Thoracic aorta (tissue), 2 donors: ENCODE results near the gene SREBF1. TPM values are rescaled to one million over a fixed set of nuclear protein-coding genes. Genes with fewer than 3 reads are reported as not detected.
A peak's percentile ranks its signal among the peaks of the same experiment; 100 is the strongest.

Source experiments
- ATAC-seq: fragments of 150-250 bp; one replicate; pipeline ENCODE4 v1.8.0; 2017; ENCODE audit warnings: low read depth; ENCODE audit not compliant: insufficient number of reproducible peaks, low FRiP score
- DNase-seq: peaks from one replicate; pipeline ENCODE4 v3.0.0-alpha.2; 2020; ENCODE audit warnings: low spot score
- H3K27ac ChIP-seq, 2 donors: fragments of 200-600 bp; sonication (generic); 1 replicate in 1 of 2; 2 replicates in 1 of 2; pipeline ENCODE4 v1.5.1; 2016; ENCODE audit warnings: mild to moderate bottlenecking in 2 of 2, moderate library complexity in 2 of 2
- H3K27me3 ChIP-seq: fragments of 200-600 bp; sonication (generic); replicated peaks from 2 replicates; pipeline ENCODE4 v1.6.0; 2016; ENCODE audit warnings: mild to moderate bottlenecking; ENCODE audit not compliant: insufficient read depth
- H3K36me3 ChIP-seq: fragments of 200-600 bp; sonication (generic); one replicate; pipeline ENCODE4 v1.5.1; 2016
- H3K4me1 ChIP-seq, 2 donors: fragments of 200-600 bp; sonication (generic); 1 replicate in 1 of 2; 2 replicates in 1 of 2; pipeline versions ENCODE4 v1.5.1 to v1.6.0; 2016; ENCODE audit warnings: low read depth in 2 of 2, mild to moderate bottlenecking in 1 of 2; ENCODE audit not compliant: control insufficient read depth in 1 of 2
- H3K4me3 ChIP-seq: fragments of 200-600 bp; sonication (generic); 2 replicates; pipeline ENCODE4 v1.5.1; 2016; ENCODE audit warnings: mild to moderate bottlenecking
- H3K9me3 ChIP-seq: fragments of 200-600 bp; sonication (generic); 2 replicates; pipeline ENCODE4 v1.5.1; 2016
- CTCF ChIP-seq: fragments of 200-600 bp; sonication (generic); IDR thresholded peaks from one replicate; pipeline ENCODE4 v1.5.1; 2019; ENCODE audit warnings: antibody characterized with exemption
- total RNA-seq, 2 donors: library from RNA; depleted of rRNA; stranded (reverse); fragments of >200 nt; gene quantifications; one replicate each; pipeline versions ENCODE4 v1.1.0 to v1.2.3, GENCODE V29; 2016

Gene SREBF1
- total RNA-seq, 2 donors from 2014 or later = 56.2 to 64.2 TPM

DNA sequence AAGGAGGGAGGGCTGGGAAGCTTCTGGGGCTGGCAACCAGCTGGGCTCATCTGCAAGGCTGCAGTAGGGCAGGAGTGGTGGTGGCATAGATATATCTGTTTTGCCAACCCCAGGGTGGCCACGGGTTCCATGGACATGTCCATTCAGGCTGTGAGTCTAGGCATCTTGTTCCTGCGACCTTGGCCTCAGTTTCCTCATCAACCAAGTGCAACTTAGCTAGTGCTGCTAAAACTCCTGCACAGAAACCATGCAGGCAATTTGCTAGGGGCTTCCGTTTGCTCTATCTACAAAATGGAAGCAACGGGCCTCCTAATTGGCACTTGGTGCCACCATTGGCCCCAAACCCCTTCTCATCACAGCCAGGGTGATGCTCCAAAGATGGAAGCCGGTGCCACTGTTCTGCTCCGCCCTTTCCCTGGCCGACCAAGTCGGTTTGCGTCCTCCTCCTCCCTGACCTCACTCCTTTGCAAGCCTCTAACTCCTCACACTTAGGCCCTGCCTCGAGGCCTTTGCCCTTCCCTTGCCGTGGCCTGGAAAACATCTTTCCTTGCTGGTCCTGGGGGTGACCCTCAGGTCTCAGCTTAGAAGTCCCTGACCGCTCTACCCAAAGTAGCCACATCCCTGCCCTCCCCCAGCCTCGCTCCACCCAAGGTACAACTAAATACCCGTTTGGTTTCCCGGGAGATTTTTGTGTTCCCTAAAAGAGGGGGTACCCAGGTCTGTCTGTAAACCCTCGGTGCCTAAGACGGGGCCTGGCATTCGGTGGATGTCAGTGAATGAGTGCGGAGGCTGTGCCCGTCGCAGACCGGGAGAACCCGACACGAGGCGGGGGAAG lies 1.2 kb downstream of the SREBF1 start:
- no peaks in the 10 kb centered on the region for H3K36me3 ChIP-seq
- peak overlapping the region; percentile 97 for H3K4me3 ChIP-seq
- no peak for ATAC-seq
- DNase-seq = no peak
- no peaks in the 10 kb centered on the region for H3K9me3 ChIP-seq
- peak overlapping the region; percentile 90 to 99 for H3K27ac ChIP-seq
- TF ChIP-seq CTCF = no peak
- peaks cover 32 to 44% of the 10 kb centered on the region in 2 donors for H3K4me1 ChIP-seq
- H3K27me3 ChIP-seq = no peaks in the 10 kb centered on the region

- Histone ChIP-seq H3K4me3 (peak overlapping the region; percentile 97), H3K4me1 (peaks cover 29 to 41% of the 10 kb centered on the region in 2 donors), H3K9me3 (no peaks in the 10 kb centered on the region), H3K27ac (peak overlapping the region in 1 of 2 donors; percentile 99), H3K27me3 (no peaks in the 10 kb centered on the region), H3K36me3 (no peaks in the 10 kb centered on the region)
- TF ChIP-seq CTCF = no peak
- no peak for DNase-seq
- no peak for ATAC-seq
These were observed 1.8 kb downstream of the SREBF1 start for GRCh38 chr17:17834974-17835373.

DNA sequence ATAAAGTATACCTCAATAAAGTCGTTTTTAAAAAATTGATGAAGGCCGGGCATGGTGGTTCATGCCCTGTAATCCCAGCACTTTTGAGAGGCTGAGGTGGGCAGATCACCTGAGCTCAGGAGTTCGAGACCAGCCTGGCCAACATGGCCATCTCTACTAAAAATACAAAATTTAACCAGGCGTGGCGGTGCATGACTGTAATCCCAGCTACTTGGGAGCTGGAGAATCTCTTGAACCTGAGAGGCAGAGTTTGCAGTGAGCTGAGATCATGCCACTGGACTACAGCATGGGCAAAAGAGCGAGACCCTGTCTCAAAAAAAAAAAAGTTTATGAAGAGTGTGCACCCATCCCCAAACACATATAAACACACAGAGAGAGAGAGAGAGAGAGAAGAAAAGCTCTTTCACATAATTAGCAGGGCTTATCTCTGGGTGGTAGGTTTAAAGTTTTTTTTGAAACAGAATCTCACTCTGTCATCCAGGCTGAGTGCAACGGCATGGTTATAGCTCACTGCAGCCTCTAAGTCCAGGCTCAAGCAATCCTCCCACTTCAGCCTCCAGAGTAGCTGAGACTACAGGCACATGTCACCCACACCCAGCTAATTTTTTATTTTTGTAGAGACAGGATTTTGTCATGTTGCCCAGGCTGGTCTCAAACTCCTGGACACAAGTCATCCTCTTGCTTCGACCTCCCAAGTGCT lies 3.0 kb downstream of the SREBF1 start:
- Histone ChIP-seq H3K27ac (no peak overlapping the region), H3K9me3 (no peaks in the 10 kb centered on the region), H3K27me3 (no peaks in the 10 kb centered on the region), H3K4me1 (peaks cover 24 to 31% of the 10 kb centered on the region in 2 donors), H3K4me3 (no peak overlapping the region), H3K36me3 (no peaks in the 10 kb centered on the region)
- ATAC-seq (no peak), DNase-seq (no peak)
- TF ChIP-seq CTCF = no peak

DNA sequence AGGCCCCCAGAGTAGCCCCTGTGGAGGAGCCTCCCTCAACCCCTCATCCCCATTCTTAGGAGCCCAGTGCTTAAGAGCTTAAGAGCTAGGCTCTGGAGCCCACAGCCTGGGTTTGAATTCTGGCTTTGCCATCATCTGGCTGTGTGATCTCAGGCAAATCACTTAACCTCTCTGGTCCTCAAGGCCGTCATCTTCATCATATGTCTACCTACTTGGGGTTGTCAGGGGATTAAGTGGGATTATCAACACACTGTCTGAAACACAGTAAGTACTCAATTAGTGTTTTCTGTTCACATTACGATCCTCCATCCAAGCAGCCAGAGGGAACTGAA lies 4.8 kb downstream of the SREBF1 start:
- Histone ChIP-seq H3K4me1 (peaks cover 11 to 13% of the 10 kb centered on the region in 2 donors), H3K27ac (no peak overlapping the region), H3K4me3 (no peak overlapping the region), H3K9me3 (no peaks in the 10 kb centered on the region), H3K27me3 (no peaks in the 10 kb centered on the region), H3K36me3 (no peaks in the 10 kb centered on the region)
- ATAC-seq (no peak), DNase-seq (no peak)
- no peak for TF ChIP-seq CTCF

DNA sequence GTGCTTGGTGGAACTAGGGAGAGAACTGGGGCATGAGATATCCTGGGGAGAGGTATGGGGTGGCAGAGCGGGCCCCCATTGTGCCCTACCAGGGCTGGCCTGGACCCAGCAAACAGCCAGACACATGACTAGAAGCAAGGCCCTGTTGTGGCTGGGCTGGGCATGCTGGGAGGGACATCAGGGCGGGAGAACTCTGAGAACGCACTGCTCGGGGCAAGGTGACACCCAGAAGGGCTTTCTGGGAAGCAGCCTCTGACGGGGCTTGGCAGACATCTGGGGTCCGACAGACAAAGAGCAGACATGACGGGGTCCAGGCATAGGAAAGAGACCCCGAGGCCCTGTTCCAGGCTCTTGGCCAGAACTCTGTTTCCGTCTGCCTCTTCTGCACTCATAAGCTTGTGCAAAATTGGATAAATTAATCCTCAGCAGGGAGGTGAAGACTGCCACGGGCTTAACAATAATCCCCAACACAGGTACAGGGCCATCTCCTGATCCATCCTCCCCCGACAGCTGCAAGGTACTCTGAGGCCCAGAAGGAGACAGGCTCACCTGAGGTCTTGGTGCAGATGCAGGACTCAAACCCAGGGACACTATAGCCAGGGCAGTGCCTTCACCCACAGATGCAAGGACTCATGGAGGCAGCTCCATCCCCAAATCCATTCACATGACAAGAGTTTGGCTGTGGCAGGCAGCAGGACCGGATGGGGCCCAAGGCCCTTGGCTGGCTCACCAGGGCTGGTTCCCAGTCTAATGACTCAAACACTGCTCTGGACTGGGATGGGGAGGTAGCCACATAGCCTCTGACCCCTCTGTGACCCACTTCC lies 5.4 kb downstream of the SREBF1 start:
- H3K4me3 ChIP-seq = no peak overlapping the region
- H3K36me3 ChIP-seq = no peaks in the 10 kb centered on the region
- ATAC-seq (no peak), DNase-seq (no peak)
- TF ChIP-seq CTCF = no peak
- H3K27me3 ChIP-seq = no peaks in the 10 kb centered on the region
- no peaks in the 10 kb centered on the region for H3K9me3 ChIP-seq
- H3K27ac ChIP-seq = no peak overlapping the region
- peaks cover 8 to 10% of the 10 kb centered on the region in 2 donors for H3K4me1 ChIP-seq
